ENCODE results near the gene ITGA2. TPM values are rescaled to one million over a fixed set of nuclear protein-coding genes. Genes with fewer than 3 reads are reported as not detected.

Gene ITGA2
- total and polyA plus RNA-seq, 2 of the 8 experiments (the other 6 are each of a cell fraction or from before 2014, with no cell fraction given) = 1.4 to 7.7 TPM

GRCh38 chr5:53123702-53124101 lies 134.6 kb downstream of the ITGA2 start:
- no peak overlapping the region for H2BK20ac ChIP-seq (ENCODE audit: low read length)
- H2AK5ac ChIP-seq (ENCODE audit: low read depth, low read length) = no peak overlapping the region
- no peak overlapping the region for H3K23ac ChIP-seq (ENCODE audit: insufficient read length)
- H3K4me3 ChIP-seq (ENCODE audit: extremely low read depth in 1 of 4, insufficient read depth in 2 of 4, low read depth in 3 of 4, low read length in 4 of 4) = no peak overlapping the region
- ChIA-PET POLR2A (ENCODE audit: partially characterized antibody) (no interaction called here), CTCF (ENCODE audit: partially characterized antibody) (interaction anchor here (0.8 to 1.4 kb wide), 2 partner anchors 10 to 88 kb away, joined by 3 read pairs; no protein-coding TSS in a partner anchor)
- H3K9me3 ChIP-seq (ENCODE audit: insufficient read depth in 2 of 2, low read depth in 1 of 2, low read length in 1 of 2) = no peaks in the 10 kb centered on the region
- H3K9ac ChIP-seq (replicated peaks in 1 of 4; ENCODE audit: extremely low read depth in 1 of 4, low read depth in 3 of 4, low read length in 3 of 4) = no peak overlapping the region
- no peak overlapping the region for H2BK5ac ChIP-seq (ENCODE audit: low read depth, low read length)
- H4K91ac ChIP-seq (replicated peaks; ENCODE audit: insufficient read length, low read length) = no peak overlapping the region
- no peak overlapping the region for H2BK12ac ChIP-seq (ENCODE audit: low read depth, low read length)
- no peaks in the 10 kb centered on the region for H3K79me2 ChIP-seq (ENCODE audit: control insufficient read depth in 1 of 2, insufficient read depth in 2 of 2, low read length in 2 of 2)
- H3K4ac ChIP-seq (replicated peaks; ENCODE audit: insufficient read length, low read depth, low read length) = no peak overlapping the region
- no peaks in the 10 kb centered on the region for H3K79me1 ChIP-seq (ENCODE audit: low read depth, low read length)
- FAIRE-seq = no peak
- H4K20me1 ChIP-seq (replicated peaks in 1 of 2; ENCODE audit: control insufficient read depth in 1 of 2, insufficient read depth in 2 of 2, low read length in 2 of 2) = no peaks in the 10 kb centered on the region
- no peaks in the 10 kb centered on the region for H3K36me3 ChIP-seq (ENCODE audit: control insufficient read depth in 2 of 4, insufficient read depth in 4 of 4, low read length in 3 of 4)
- no peak overlapping the region for H3K14ac ChIP-seq (ENCODE audit: insufficient read length)
- DNase-seq (ENCODE audit: low read depth in 1 of 2, low spot score in 2 of 2) = no peak
- H4K5ac ChIP-seq (ENCODE audit: insufficient read length, low read depth, low read length) = no peak overlapping the region
- no peak for TF ChIP-seq SUZ12 (IDR thresholded peaks at IDR 0.05; ENCODE audit: low read length)
- no peak for TF ChIP-seq CHD1 (IDR thresholded peaks at IDR 0.05; ENCODE audit: low read depth, low read length)
- TF ChIP-seq CREB1 (IDR thresholded peaks at IDR 0.05) = no peak
- no peak for TF ChIP-seq SIX5 (IDR thresholded peaks at IDR 0.05; ENCODE audit: low read depth, low read length)
- no peak for TF ChIP-seq RXRA (IDR thresholded peaks at IDR 0.05; ENCODE audit: insufficient read depth, low read depth, low read length)
- H2AFZ ChIP-seq (ENCODE audit: low read length) = no peak overlapping the region
- H2BK120ac ChIP-seq (replicated peaks; ENCODE audit: low read depth, low read length) = no peak overlapping the region
- H4K8ac ChIP-seq (ENCODE audit: extremely low read depth, insufficient read depth, low read length) = no peak overlapping the region
- H3K56ac ChIP-seq (replicated peaks; ENCODE audit: insufficient read length, low read depth, low read length) = no peak overlapping the region
- H2BK15ac ChIP-seq (ENCODE audit: low read length) = no peak overlapping the region
- no peaks in the 10 kb centered on the region for H3K27me3 ChIP-seq (replicated peaks in 1 of 4; ENCODE audit: control insufficient read depth in 3 of 4, extremely low read depth in 1 of 4, insufficient read depth in 3 of 4, low read length in 3 of 4)
- H3K27ac ChIP-seq (ENCODE audit: low read depth, low read length) = no peak overlapping the region
- no peaks in the 10 kb centered on the region for H3K4me1 ChIP-seq (replicated peaks in 1 of 4; ENCODE audit: control insufficient read depth in 3 of 4, insufficient read depth in 4 of 4, low read length in 3 of 4)
- H3K4me2 ChIP-seq (ENCODE audit: insufficient read depth in 1 of 2, low read depth in 2 of 2, low read length in 2 of 2) = no peak overlapping the region
- H3K23me2 ChIP-seq (ENCODE audit: low read depth, low read length) = no peaks in the 10 kb centered on the region
- H3K18ac ChIP-seq (ENCODE audit: extremely low read depth, low read length) = no peak overlapping the region

All from H1 (cell line).